GM12878 (cell line): ENCODE data around the gene CCDC106.

Experiments
- CHD2 ChIP-seq: IDR thresholded peaks from 2 replicates; pipeline ENCODE4 v1.6.1; 2011; ENCODE audit warnings: low read depth, low read length, improper control_type of control experiment, borderline replicate concordance
- CHD4 ChIP-seq: fragments of 200-600 bp; sonication (generic); IDR thresholded peaks from 2 replicates; pipeline ENCODE4 v1.6.1; 2016; ENCODE audit warnings: mild to moderate bottlenecking
- CTCF ChIP-seq, 3 experiments: IDR thresholded peaks in 2 of 3; conservative IDR thresholded peaks in 1 of 3; 2 replicates each; pipeline ENCODE4 v1.5.1; 2011; ENCODE audit warnings: low read depth in 3 of 3, low read length in 3 of 3, mild to moderate bottlenecking in 3 of 3, control low read depth in 2 of 3, moderate library complexity in 2 of 3, inconsistent platforms in 1 of 3, mixed read lengths in 1 of 3; ENCODE audit not compliant: control insufficient read depth in 2 of 3, insufficient read depth in 1 of 3; ENCODE audit errors: extremely low read depth in 1 of 3
- FOXM1 ChIP-seq: IDR thresholded peaks from 2 replicates; pipeline ENCODE4 v1.6.1; 2012; ENCODE audit warnings: low read depth, mild to moderate bottlenecking, inconsistent platforms, low read length, moderate library complexity
- NR2C1 ChIP-seq: fragments of 450-650 bp; IDR thresholded peaks from 2 replicates; pipeline ENCODE4 v1.6.1; 2017; ENCODE audit warnings: antibody characterized with exemption, mild to moderate bottlenecking, moderate library complexity
- POLR2A ChIP-seq: IDR thresholded peaks from 2 replicates; pipeline ENCODE4 v1.6.1; 2011; ENCODE audit warnings: low read depth, mild to moderate bottlenecking, low read length
- POU2F2 ChIP-seq: IDR thresholded peaks from 3 replicates; pipeline ENCODE4 v1.6.1; 2011; ENCODE audit warnings: low read depth, mild to moderate bottlenecking, low read length, borderline replicate concordance
- YY1 ChIP-seq: IDR thresholded peaks from 2 replicates; pipeline ENCODE4 v1.6.1; 2011; ENCODE audit warnings: low read depth, mild to moderate bottlenecking, low read length

DNA sequence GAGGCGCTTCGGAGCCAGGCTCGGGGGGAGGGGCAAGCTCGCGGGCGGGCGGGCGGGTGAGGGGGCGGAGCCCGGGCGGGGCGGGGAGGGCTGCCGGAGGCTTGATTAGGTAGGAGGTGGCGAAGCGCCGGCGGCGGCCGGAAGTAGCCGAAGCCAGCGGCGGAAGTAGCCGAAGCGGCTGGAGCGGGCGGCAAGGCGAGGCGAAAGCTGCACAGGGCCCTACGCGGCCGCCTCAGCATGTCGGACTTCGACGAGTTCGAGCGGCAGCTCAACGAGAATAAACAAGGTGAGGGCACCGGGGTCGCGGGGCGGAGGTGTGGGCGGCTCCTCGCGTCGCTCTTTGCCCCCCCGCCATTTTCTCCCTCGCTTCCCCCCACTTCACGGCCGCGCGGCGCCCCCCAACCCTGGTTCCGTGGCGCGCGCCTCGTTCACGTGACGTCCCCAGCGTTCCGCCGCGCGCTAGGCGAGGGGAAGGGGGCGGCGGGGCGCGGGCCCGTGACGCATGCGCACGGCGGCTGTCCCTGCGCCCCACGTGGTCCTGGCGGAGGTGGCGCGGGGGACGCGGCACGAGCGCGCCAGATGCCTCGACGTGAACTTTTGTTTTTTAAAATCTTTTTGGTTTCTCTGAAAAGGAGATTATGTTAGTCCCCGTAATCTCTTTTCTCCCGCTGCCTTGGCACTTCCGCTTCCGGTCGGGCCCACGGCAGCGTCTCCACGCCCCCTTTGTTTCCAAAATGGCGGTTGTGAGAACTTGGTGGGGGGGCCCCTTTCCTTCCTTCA is 7.0 kb downstream of the CCDC106 start, which contains the start of gene U2AF2:
- peak; percentile 81 for TF ChIP-seq POLR2A
- no peak for TF ChIP-seq FOXM1
- peak; percentile 57 for TF ChIP-seq NR2C1
- peak; percentile 39; the same call in 1 of the 2 replicates for TF ChIP-seq CHD2
- TF ChIP-seq CHD4, result no peak
- peak; percentile 96 for TF ChIP-seq YY1
- 0 out of 3 replicates have a peak, but pooled peaks have one; percentile 7 for TF ChIP-seq POU2F2
- no peak for TF ChIP-seq CTCF (IDR thresholded peaks at IDR 0.05 in 2 of 3, conservative IDR thresholded peaks at IDR 0.05 in 1 of 3; ENCODE audit: control insufficient read depth in 2 of 3, extremely low read depth in 1 of 3, insufficient read depth in 1 of 3, low read depth in 3 of 3, low read length in 3 of 3)
